Left ventricle myocardium inferior (tissue), 1 donor: ENCODE results near the gene TEAD1. TPM values are rescaled to one million over a fixed set of nuclear protein-coding genes. Genes with fewer than 3 reads are reported as not detected.

Experiments used
- DNase-seq: peaks from one replicate; pipeline ENCODE4 v3.0.0-alpha.2; 2020
- H3K27ac ChIP-seq: fragments of 200-600 bp; replicated peaks from 2 replicates; pipeline ENCODE4 v1.8.0; 2021
- H3K27me3 ChIP-seq: fragments of 200-600 bp; 2 replicates; pipeline ENCODE4 v1.8.0; 2021; ENCODE audit warnings: low read depth
- H3K36me3 ChIP-seq: fragments of 200-600 bp; 2 replicates; pipeline ENCODE4 v1.8.0; 2021
- H3K4me1 ChIP-seq: fragments of 200-600 bp; 2 replicates; pipeline ENCODE4 v1.8.0; 2021
- H3K4me3 ChIP-seq: fragments of 200-600 bp; 2 replicates; pipeline ENCODE4 v1.8.0; 2021; ENCODE audit warnings: mild to moderate bottlenecking, moderate library complexity
- H3K9me3 ChIP-seq: fragments of 200-600 bp; replicated peaks from 2 replicates; pipeline ENCODE4 v1.8.0; 2021
- intact Hi-C: fragments of 100-400 bp; cut with micrococcal nuclease; formaldehyde crosslinking; loops from one replicate; pipeline ENCODE4 v1.11.0; 2022
- total RNA-seq: library from RNA; stranded (reverse); fragmentation: NEBNext Ultra II Directional; extraction: Animal tissue kit (Norgen Biotek cat#: 25700); gene quantifications from one replicate; pipeline ENCODE4 v1.2.1, GENCODE V29; 2021
- TF ChIP-seq, protein P1 (sequence below): fragments of 200-600 bp; IDR thresholded peaks from 2 replicates; pipeline ENCODE4 v1.8.0; 2021; ENCODE audit warnings: antibody characterized with exemption, mild to moderate bottlenecking, borderline replicate concordance
- donor health status: DM: no; HTN: yes; CAD: no; lungs with severe emphysema.

Gene TEAD1
- total RNA-seq, 1 donor from 2014 or later: 121 TPM

- Histone ChIP-seq H3K4me3 (no peak overlapping the region), H3K4me1 (peaks cover 74% of the 10 kb centered on the region), H3K36me3 (no peaks in the 10 kb centered on the region), H3K27ac (peak overlapping the region; percentile 43), H3K27me3 (no peaks in the 10 kb centered on the region), H3K9me3 (no peaks in the 10 kb centered on the region)
- TF ChIP-seq, protein P1, sequence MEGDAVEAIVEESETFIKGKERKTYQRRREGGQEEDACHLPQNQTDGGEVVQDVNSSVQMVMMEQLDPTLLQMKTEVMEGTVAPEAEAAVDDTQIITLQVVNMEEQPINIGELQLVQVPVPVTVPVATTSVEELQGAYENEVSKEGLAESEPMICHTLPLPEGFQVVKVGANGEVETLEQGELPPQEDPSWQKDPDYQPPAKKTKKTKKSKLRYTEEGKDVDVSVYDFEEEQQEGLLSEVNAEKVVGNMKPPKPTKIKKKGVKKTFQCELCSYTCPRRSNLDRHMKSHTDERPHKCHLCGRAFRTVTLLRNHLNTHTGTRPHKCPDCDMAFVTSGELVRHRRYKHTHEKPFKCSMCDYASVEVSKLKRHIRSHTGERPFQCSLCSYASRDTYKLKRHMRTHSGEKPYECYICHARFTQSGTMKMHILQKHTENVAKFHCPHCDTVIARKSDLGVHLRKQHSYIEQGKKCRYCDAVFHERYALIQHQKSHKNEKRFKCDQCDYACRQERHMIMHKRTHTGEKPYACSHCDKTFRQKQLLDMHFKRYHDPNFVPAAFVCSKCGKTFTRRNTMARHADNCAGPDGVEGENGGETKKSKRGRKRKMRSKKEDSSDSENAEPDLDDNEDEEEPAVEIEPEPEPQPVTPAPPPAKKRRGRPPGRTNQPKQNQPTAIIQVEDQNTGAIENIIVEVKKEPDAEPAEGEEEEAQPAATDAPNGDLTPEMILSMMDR: no peak
- no peak for DNase-seq
- intact Hi-C loops: no loop called here
Observed at GRCh38 chr11:12864316-12865156, 190.3 kb downstream of the TEAD1 start.

GRCh38 chr11:12865863-12866595, 191.8 kb downstream of the TEAD1 start:
- TF ChIP-seq, protein P1: no peak
- Histone ChIP-seq H3K36me3 (no peaks in the 10 kb centered on the region), H3K27me3 (no peaks in the 10 kb centered on the region), H3K4me1 (peaks cover 60% of the 10 kb centered on the region), H3K27ac (no peak overlapping the region), H3K9me3 (no peaks in the 10 kb centered on the region), H3K4me3 (no peak overlapping the region)
- DNase-seq: no peak
- intact Hi-C loops: no loop called here

DNA sequence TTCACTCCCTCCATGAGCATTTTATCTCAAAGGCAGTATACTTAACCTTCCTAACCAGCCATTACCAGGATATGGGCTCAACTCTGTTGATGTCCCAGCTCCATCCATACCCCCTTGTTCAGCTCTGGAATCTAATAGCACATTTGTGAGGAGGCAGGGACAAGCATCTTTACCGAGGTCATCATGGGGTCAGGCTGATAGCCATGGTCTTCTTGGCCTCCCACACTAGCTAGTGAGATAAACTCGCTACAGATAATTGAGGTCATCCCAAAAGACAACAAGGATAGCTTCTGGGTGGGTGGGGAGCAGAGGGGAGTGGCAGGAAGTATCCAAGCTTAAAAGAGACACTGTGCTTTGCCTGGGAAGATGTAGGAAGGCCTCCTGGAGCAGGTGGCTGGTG, 193.3 kb downstream of the TEAD1 start:
- Histone ChIP-seq H3K27me3 (no peaks in the 10 kb centered on the region), H3K4me1 (peaks cover 63% of the 10 kb centered on the region), H3K36me3 (no peaks in the 10 kb centered on the region), H3K27ac (no peak overlapping the region), H3K9me3 (no peaks in the 10 kb centered on the region), H3K4me3 (no peak overlapping the region)
- intact Hi-C loops: no loop called here
- no peak for DNase-seq
- TF ChIP-seq, protein P1: no peak

GRCh38 chr11:12868315-12869073, 194.3 kb downstream of the TEAD1 start:
- intact Hi-C loops: no loop called here
- TF ChIP-seq, protein P1: peak; percentile 29
- no peak overlapping the region for H3K27ac ChIP-seq
- no peak overlapping the region for H3K4me3 ChIP-seq
- no peak for DNase-seq
- peaks cover 61% of the 10 kb centered on the region for H3K4me1 ChIP-seq
- no peaks in the 10 kb centered on the region for H3K9me3 ChIP-seq
- no peaks in the 10 kb centered on the region for H3K27me3 ChIP-seq
- no peaks in the 10 kb centered on the region for H3K36me3 ChIP-seq

GRCh38 chr11:12871241-12871640, 197.0 kb downstream of the TEAD1 start:
- H3K27ac ChIP-seq: no peak overlapping the region

More at GRCh38 chr11:12871241-12871640, 197.0 kb downstream of the TEAD1 start:
- TF ChIP-seq, protein P1: no peak
- no peak for DNase-seq
- no peak overlapping the region for H3K4me3 ChIP-seq
- H3K36me3 ChIP-seq: no peaks in the 10 kb centered on the region
- H3K4me1 ChIP-seq: peaks cover 38% of the 10 kb centered on the region
- H3K27me3 ChIP-seq: no peaks in the 10 kb centered on the region
- no peaks in the 10 kb centered on the region for H3K9me3 ChIP-seq
- intact Hi-C loops: no loop called here
